ENCODE data around the gene KNCN. TPM values are rescaled to one million over a fixed set of nuclear protein-coding genes. Genes with fewer than 3 reads are reported as not detected.

The KNCN gene
- total RNA-seq, 1 donor from 2014 or later: not detected

DNA sequence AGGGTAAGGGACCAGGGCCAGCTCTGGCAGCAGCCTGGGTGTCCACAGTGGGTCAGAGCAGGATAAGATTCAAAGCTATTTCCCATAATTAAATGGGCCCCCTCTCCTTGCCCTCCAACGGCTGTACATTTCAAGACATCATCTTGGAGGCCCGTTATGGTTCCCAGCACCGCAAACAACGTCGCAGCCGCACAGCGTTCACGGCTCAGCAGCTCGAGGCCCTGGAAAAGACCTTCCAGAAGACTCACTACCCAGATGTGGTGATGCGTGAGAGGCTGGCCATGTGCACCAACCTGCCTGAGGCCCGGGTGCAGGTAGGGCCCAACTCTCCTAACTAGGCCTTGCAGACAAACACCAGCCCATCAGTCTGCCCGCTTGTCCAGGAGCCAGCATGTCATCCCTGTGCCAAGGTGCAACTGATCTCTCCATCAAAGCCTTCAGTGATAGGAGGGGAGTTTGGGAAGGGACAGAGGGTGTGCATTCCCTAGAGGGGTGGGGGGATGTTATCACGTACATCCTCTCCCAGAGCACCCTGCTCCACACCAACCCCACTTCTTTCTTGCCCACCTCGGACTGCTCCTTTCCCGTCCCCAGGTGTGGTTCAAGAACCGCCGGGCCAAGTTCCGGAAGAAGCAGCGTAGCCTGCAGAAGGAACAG is 41.0 kb downstream of the KNCN start:
- DNase-seq (ENCODE audit: extremely low read depth, low read depth, low spot score): no peak

DNA sequence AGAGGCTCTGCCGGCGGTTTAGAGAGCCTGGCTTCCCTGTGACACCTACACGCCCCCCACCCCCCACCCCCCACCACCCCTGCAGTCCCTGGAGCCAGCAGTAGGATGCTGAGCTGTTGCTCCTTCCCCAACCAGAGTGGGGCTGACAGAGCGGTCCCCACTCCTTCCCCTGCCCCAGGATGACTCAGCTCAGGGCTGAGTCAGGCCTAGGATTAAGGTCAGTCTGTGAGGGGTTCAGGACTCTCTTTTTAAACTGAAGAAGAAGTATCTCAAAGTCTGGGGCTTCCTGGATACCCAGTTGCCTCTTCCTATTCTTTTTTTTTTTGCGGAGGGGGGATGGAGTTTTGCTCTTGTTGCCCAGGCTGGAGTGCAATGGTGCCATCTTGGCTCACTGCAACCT is 42.7 kb downstream of the KNCN start:
- no peak for DNase-seq (ENCODE audit: extremely low read depth, low read depth, low spot score)

DNA sequence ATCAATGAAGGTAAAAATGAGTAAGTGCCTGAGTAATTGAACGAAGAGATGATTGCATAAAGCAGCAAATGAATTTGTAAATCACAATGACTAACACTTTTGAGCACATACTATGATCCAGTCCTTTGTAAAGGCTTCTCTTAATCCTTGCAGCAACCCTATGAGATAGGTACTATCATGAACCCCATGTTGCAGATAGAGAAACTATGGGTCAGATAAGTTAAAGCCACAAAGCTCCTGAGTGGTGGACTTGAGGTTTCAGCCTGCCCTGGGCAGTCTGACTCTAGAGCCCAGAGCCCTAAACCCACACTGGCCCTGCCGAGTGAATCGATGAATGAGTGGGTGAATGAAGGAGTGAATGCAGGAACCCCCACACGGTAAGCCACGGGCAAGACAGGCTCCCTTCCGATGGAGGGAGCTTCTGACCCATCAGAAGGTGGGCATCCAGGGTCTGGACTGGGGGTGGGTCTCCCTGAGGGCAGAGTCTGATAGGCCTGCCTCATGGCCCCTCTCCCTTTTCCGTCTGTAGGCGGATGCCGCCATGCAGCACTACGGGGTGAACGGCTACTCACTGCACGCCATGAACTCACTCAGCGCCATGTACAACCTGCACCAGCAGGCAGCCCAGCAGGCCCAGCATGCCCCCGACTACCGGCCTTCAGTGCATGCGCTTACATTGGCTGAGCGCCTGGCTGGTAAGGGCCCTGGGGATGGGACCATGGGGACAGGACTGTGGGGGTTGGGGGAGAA is 44.8 kb downstream of the KNCN start:
- DNase-seq (ENCODE audit: extremely low read depth, low read depth, low spot score): no peak

DNA sequence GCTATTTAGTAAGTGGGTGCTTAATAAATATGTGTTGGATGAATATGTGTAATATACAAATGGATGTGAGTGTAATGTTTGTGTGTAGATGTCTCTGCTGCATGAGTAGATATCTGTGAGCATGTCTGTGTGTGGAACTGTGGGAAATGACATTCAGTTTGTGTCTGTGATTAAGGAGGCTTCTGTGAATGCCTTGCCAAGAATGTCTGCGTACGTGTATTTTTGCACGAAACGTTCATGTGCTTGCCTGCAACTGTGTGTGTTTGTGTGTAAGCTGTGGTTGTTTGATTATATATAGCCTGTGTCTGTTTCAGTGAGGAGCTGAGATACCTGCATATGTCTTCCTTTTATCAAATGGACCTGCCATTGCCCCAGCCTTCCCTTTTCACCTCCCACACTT is 48.0 kb downstream of the KNCN start:
- DNase-seq (ENCODE audit: extremely low read depth, low read depth, low spot score): no peak

DNA sequence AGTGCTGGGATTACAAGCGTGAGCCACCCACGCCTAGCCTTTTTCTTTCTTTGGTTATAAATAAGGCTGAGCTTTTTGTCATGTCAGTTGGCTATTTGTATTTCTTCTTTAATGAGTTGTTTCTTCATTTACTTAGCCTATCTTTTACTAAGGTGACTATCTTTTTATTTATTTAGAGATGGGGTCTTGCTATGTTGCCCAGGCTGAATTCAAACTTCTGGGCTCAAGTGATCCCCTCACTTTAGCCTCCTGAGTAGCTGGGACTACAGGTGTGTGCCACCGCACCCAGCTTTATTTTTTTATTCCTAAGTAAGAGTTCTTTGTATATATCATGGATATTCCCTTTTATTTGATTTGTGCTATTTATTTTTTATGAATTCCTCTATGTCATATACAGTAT is 49.9 kb downstream of the KNCN start:
- no peak for DNase-seq (ENCODE audit: extremely low read depth, low read depth, low spot score)

DNA sequence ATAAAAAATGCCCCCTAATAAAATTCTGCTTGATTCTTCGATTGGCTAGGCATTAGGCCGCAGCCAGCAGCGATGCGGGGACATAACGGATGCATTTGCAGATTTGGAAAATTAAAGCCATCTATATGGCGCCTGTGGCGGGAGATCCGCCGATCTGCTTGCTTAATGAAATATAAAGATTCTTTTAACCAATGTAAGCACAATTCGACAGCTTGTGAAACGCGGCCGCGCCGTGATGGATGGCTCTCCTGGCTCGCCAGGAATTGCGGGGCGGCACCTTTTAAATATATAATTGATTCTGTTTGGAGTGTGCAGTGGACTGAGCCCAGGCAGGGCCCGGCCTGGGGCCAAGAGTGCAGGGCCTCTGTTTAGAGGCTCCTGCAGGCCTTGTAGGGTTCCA is 53.8 kb downstream of the KNCN start:
- DNase-seq (ENCODE audit: extremely low read depth, low read depth, low spot score): no peak

DNA sequence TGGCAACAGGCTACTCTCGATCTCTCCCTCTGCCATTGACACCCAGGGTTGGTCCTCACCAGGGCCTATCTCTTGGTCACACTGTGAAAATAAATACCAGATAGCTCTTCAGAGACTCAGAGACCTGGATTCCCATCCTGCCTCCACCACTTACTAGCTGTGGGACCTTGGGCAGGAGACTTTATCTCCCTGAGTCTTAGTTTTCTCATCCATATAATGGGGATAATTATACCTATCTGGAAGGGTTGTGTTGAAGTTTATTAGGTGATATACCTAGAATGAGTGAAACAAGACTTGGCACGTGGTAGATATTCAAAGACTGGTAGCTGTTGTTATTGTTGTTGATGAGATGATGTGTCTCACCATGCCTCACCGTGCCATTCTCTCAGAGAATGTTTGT is 54.4 kb downstream of the KNCN start:
- DNase-seq (ENCODE audit: extremely low read depth, low read depth, low spot score): no peak

DNA sequence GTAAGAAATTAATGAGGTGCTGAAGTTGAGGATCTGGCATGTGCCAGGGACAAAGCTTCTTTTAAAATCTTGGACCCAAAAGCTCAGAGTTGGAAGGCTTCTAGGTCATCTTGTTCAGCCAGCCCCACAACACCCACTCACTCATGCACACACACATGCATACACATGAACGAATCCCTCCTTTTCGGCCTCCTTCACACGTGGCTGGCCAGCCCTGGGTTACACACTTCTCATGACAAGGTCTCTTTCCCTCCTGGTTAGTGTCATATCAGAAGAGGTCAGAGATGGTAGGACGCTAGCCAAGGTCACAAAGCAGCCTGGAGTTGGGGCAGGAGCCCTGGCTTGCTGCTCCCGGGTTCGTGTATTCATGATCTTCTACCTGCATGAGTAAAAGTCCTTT is 54.9 kb downstream of the KNCN start:
- no peak for DNase-seq (ENCODE audit: extremely low read depth, low read depth, low spot score)

DNA sequence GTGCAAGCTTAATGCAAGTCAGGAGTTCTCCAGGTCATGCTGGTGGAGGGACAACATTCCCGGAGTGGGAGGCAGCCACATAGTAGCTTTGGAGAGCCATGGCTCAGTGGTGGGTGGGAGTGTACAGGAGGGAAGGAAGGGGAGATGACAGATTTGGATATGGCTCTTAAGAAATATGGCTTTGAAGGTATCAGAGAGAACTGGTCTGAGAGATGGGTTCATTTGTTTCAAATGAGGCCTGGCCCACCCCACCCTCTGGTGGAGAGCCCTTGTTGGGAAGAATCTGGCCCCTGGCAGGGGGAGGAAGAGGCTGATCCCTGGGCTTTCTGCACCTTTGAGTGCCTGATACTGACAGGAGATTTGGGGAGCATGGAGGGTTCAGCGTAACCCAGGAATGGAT is 55.7 kb downstream of the KNCN start:
- DNase-seq (ENCODE audit: extremely low read depth, low read depth, low spot score): no peak

Other genes with a start within 250 kb of the KNCN start
- 82.7 and 94.9 TPM in 2 replicates for gene LRRC41, start 248.0 kb downstream of the KNCN start, total RNA-seq
- gene UQCRH, start 247.9 kb downstream of the KNCN start, total RNA-seq: 273 and 455 TPM in 2 replicates
- 16.5 and 18.8 TPM in 2 replicates for gene NSUN4, start 210.8 kb downstream of the KNCN start, total RNA-seq
- gene FAAH, start 157.3 kb downstream of the KNCN start, total RNA-seq: 0.97 and 0.99 TPM in 2 replicates
- not detected in 2 replicates for gene DMBX1, start 61.8 kb downstream of the KNCN start, total RNA-seq
- gene MKNK1, start 52.6 kb upstream of the KNCN start, total RNA-seq: 23.0 and 25.4 TPM in 2 replicates
- gene MOB3C, start 65.2 kb upstream of the KNCN start, total RNA-seq: 5.7 and 15.2 TPM in 2 replicates
- gene ATPAF1, start 116.7 kb upstream of the KNCN start, total RNA-seq: 20.1 and 20.8 TPM in 2 replicates
- not detected in 2 replicates for gene TEX38, start 120.2 kb upstream of the KNCN start, total RNA-seq
- gene EFCAB14, start 167.5 kb upstream of the KNCN start, total RNA-seq: 79.3 and 177 TPM in 2 replicates
- gene CYP4B1, start 247.4 kb upstream of the KNCN start, total RNA-seq: not detected in 2 replicates

All from glomerular endothelial cell (primary cell).